H1 (cell line): Measurements from ENCODE around the gene CALCR. TPM values are rescaled to one million over a fixed set of nuclear protein-coding genes. Genes with fewer than 3 reads are reported as not detected.

Experiments used
- CTCF ChIA-PET: fragments of 300-600 bp; sonication (Branson Sonifier 250); formaldehyde crosslinking; loops from one replicate; lab custom pipeline; 2021; ENCODE audit not compliant: partially characterized antibody; lab: Charles Lee
- POLR2A ChIA-PET: fragments of 300-600 bp; sonication (Branson Sonifier 250); formaldehyde crosslinking; loops from one replicate; lab custom pipeline; 2021; ENCODE audit warnings: inconsistent platforms; ENCODE audit not compliant: partially characterized antibody; lab: Charles Lee
- DNase-seq, 2 experiments: peaks; one replicate each; pipeline versions ENCODE4 v3.0.0 to v3.0.0-alpha.2; 2010 to 2022; ENCODE audit warnings: low spot score in 2 of 2, low read depth in 1 of 2, mixed read lengths in 1 of 2
- FAIRE-seq: peaks from 2 replicates; lab custom pipeline; 2011; peaks lifted over from hg19 to GRCh38; lab: Jason Lieb, UNC
- H2AFZ ChIP-seq: 2 replicates; pipeline ENCODE4 v1.8.1; 2012; ENCODE audit warnings: low read length, inconsistent platforms
- H2AK5ac ChIP-seq: 2 replicates; pipeline ENCODE4 v1.6.1; 2013; ENCODE audit warnings: low read depth, low read length
- H2BK120ac ChIP-seq: replicated peaks from 2 replicates; pipeline ENCODE3; 2013; ENCODE audit warnings: low read depth, low read length, inconsistent platforms
- H2BK12ac ChIP-seq: 2 replicates; pipeline ENCODE4 v1.6.1; 2013; ENCODE audit warnings: low read depth, low read length
- H2BK15ac ChIP-seq: 2 replicates; pipeline ENCODE4 v1.6.1; 2013; ENCODE audit warnings: low read length
- H2BK20ac ChIP-seq: 2 replicates; pipeline ENCODE4 v1.6.1; 2013; ENCODE audit warnings: low read length
- H2BK5ac ChIP-seq: 2 replicates; pipeline ENCODE4 v1.6.1; 2013; ENCODE audit warnings: low read depth, low read length
- H3K14ac ChIP-seq: 2 replicates; pipeline ENCODE4 v1.6.1; 2013; ENCODE audit warnings: inconsistent platforms; ENCODE audit not compliant: insufficient read length
- H3K18ac ChIP-seq: 2 replicates; pipeline ENCODE4 v1.6.1; 2013; ENCODE audit warnings: low read length; ENCODE audit errors: extremely low read depth
- H3K23ac ChIP-seq: 2 replicates; pipeline ENCODE4 v1.6.1; 2013; ENCODE audit warnings: inconsistent platforms; ENCODE audit not compliant: insufficient read length
- H3K23me2 ChIP-seq: 2 replicates; pipeline ENCODE4 v1.6.1; 2013; ENCODE audit warnings: low read depth, low read length
- H3K27ac ChIP-seq: 2 replicates; pipeline ENCODE4 v1.6.1; 2011; ENCODE audit warnings: low read depth, low read length, inconsistent platforms
- H3K27me3 ChIP-seq, 4 experiments: replicated peaks in 1 of 4; 1 replicate in 1 of 4; 2 replicates in 3 of 4; pipeline versions ENCODE4 v1.6.1 to v1.8.1; 2011 to 2013; ENCODE audit warnings: low read length in 3 of 4, mild to moderate bottlenecking in 3 of 4, inconsistent platforms in 2 of 4, mixed read lengths in 2 of 4, moderate library complexity in 1 of 4; ENCODE audit not compliant: control insufficient read depth in 3 of 4, insufficient read depth in 3 of 4; ENCODE audit errors: extremely low read depth in 1 of 4
- H3K36me3 ChIP-seq, 4 experiments: 2 replicates each; pipeline versions ENCODE4 v1.6.1 to v1.8.1; 2011 to 2013; ENCODE audit warnings: mild to moderate bottlenecking in 4 of 4, low read length in 3 of 4, moderate library complexity in 2 of 4, control low read depth in 1 of 4, inconsistent platforms in 1 of 4; ENCODE audit not compliant: insufficient read depth in 4 of 4, control insufficient read depth in 2 of 4
- H3K4ac ChIP-seq: replicated peaks from 2 replicates; pipeline ENCODE3; 2013; ENCODE audit warnings: low read length, low read depth, mixed read lengths, inconsistent platforms; ENCODE audit not compliant: insufficient read length
- H3K4me1 ChIP-seq, 4 experiments: replicated peaks in 1 of 4; 1 replicate in 1 of 4; 2 replicates in 3 of 4; pipeline versions ENCODE4 v1.6.1 to v1.8.1; 2011 to 2013; ENCODE audit warnings: low read length in 3 of 4, inconsistent platforms in 2 of 4, mixed read lengths in 1 of 4; ENCODE audit not compliant: insufficient read depth in 4 of 4, control insufficient read depth in 3 of 4
- H3K4me2 ChIP-seq, 2 experiments: 2 replicates each; pipeline versions ENCODE4 v1.6.1 to v1.8.1; 2011 to 2013; ENCODE audit warnings: low read depth in 2 of 2, low read length in 2 of 2, control low read depth in 1 of 2, inconsistent platforms in 1 of 2, mild to moderate bottlenecking in 1 of 2; ENCODE audit not compliant: insufficient read depth in 1 of 2
- H3K4me3 ChIP-seq, 4 experiments: fragments of 200-600, 300-600 bp in 1 of 4; sonication (generic), shearing (Covaris generic), sonication (Bioruptor Twin) in 1 of 4; 2 replicates each; pipeline versions ENCODE4 v1.5.1 to v1.8.1; 2011 to 2016; ENCODE audit warnings: low read length in 4 of 4, low read depth in 3 of 4, control low read depth in 2 of 4, inconsistent platforms in 2 of 4, mild to moderate bottlenecking in 2 of 4, mixed read lengths in 1 of 4, moderate library complexity in 1 of 4; ENCODE audit not compliant: insufficient read depth in 2 of 4; ENCODE audit errors: extremely low read depth in 1 of 4
- H3K56ac ChIP-seq: replicated peaks from 2 replicates; pipeline ENCODE3; 2013; ENCODE audit warnings: low read depth, mild to moderate bottlenecking, mixed read lengths, low read length, inconsistent platforms; ENCODE audit not compliant: insufficient read length
- H3K79me1 ChIP-seq: 2 replicates; pipeline ENCODE4 v1.6.1; 2013; ENCODE audit warnings: low read depth, low read length, control low read depth
- H3K79me2 ChIP-seq, 2 experiments: 2 replicates each; pipeline versions ENCODE4 v1.6.1 to v1.8.1; 2012 to 2013; ENCODE audit warnings: low read length in 2 of 2, mild to moderate bottlenecking in 2 of 2, inconsistent platforms in 1 of 2; ENCODE audit not compliant: insufficient read depth in 2 of 2, control insufficient read depth in 1 of 2
- H3K9ac ChIP-seq, 4 experiments: replicated peaks in 1 of 4; 1 replicate in 1 of 4; 2 replicates in 3 of 4; pipeline versions ENCODE4 v1.6.1 to v1.8.1; 2011 to 2013; ENCODE audit warnings: low read depth in 3 of 4, low read length in 3 of 4, control low read depth in 2 of 4, mild to moderate bottlenecking in 2 of 4, moderate library complexity in 2 of 4, inconsistent platforms in 1 of 4; ENCODE audit errors: extremely low read depth in 1 of 4
- H3K9me3 ChIP-seq, 2 experiments: 2 replicates each; pipeline versions ENCODE4 v1.6.1 to v1.8.1; 2012 to 2013; ENCODE audit warnings: mild to moderate bottlenecking in 2 of 2, moderate library complexity in 2 of 2, control low read depth in 1 of 2, inconsistent platforms in 1 of 2, low read depth in 1 of 2, low read length in 1 of 2, mixed read lengths in 1 of 2; ENCODE audit not compliant: insufficient read depth in 2 of 2
- H4K20me1 ChIP-seq, 2 experiments: replicated peaks in 1 of 2; 2 replicates each; pipeline versions ENCODE3 to v1.8.1; 2011 to 2013; ENCODE audit warnings: inconsistent platforms in 2 of 2, low read length in 2 of 2, mild to moderate bottlenecking in 1 of 2; ENCODE audit not compliant: insufficient read depth in 2 of 2, control insufficient read depth in 1 of 2
- H4K5ac ChIP-seq: 2 replicates; pipeline ENCODE4 v1.6.1; 2013; ENCODE audit warnings: low read length, low read depth, mixed read lengths, inconsistent platforms; ENCODE audit not compliant: insufficient read length
- H4K8ac ChIP-seq: 2 replicates; pipeline ENCODE4 v1.8.0; 2013; ENCODE audit warnings: mild to moderate bottlenecking, moderate library complexity, low read length, inconsistent platforms; ENCODE audit not compliant: insufficient read depth; ENCODE audit errors: extremely low read depth
- H4K91ac ChIP-seq: replicated peaks from 2 replicates; pipeline ENCODE3; 2013; ENCODE audit warnings: low read length, mixed read lengths, inconsistent platforms; ENCODE audit not compliant: insufficient read length
- ASH2L ChIP-seq: fragments of 200-600, 300-600 bp; sonication (generic); IDR thresholded peaks from one replicate; pipeline ENCODE4 v1.7.1; 2017; ENCODE audit warnings: low read length
- CTBP2 ChIP-seq: IDR thresholded peaks from 2 replicates; pipeline ENCODE4 v1.7.0; 2011; ENCODE audit warnings: borderline replicate concordance, mild to moderate bottlenecking, moderate library complexity, mixed read lengths, low read length; ENCODE audit not compliant: insufficient read depth, insufficient read length
- GTF2F1 ChIP-seq: IDR thresholded peaks from 2 replicates; pipeline ENCODE4 v1.6.1; 2012; ENCODE audit warnings: low read depth, low read length, improper control_type of control experiment, borderline replicate concordance
- HDAC2 ChIP-seq, 2 experiments: fragments of 300-600 bp in 1 of 2; sonication (generic) in 1 of 2; IDR thresholded peaks; 2 replicates each; pipeline ENCODE4 v1.6.1; 2011 to 2012; ENCODE audit warnings: low read depth in 2 of 2, low read length in 2 of 2, mild to moderate bottlenecking in 2 of 2, moderate library complexity in 2 of 2, borderline replicate concordance in 1 of 2, inconsistent platforms in 1 of 2
- HDAC6 ChIP-seq: IDR thresholded peaks from one replicate; pipeline ENCODE4 v1.7.1; 2012; ENCODE audit warnings: low read depth, mild to moderate bottlenecking, inconsistent platforms, low read length, moderate library complexity
- KDM5A ChIP-seq: fragments of 200-600 bp; IDR thresholded peaks from 2 replicates; pipeline ENCODE4 v1.7.1; 2012; ENCODE audit warnings: mild to moderate bottlenecking, low read length, inconsistent platforms, mixed read lengths
- PHF8 ChIP-seq: fragments of 200-600 bp; sonication (generic); conservative IDR thresholded peaks from 2 replicates; pipeline ENCODE4 v1.7.1; 2012; ENCODE audit warnings: low read depth, mild to moderate bottlenecking, inconsistent platforms, low read length, moderate library complexity
- POU5F1 ChIP-seq: IDR thresholded peaks from 2 replicates; pipeline ENCODE4 v1.6.1; 2011; ENCODE audit warnings: low read depth, mild to moderate bottlenecking, low read length, moderate library complexity
- RFX5 ChIP-seq: IDR thresholded peaks from 2 replicates; pipeline ENCODE4 v1.6.1; 2011; ENCODE audit warnings: low read depth, low read length, improper control_type of control experiment, borderline replicate concordance
- RNF2 ChIP-seq: fragments of 200-900, 300-1000 bp; sonication (generic); IDR thresholded peaks from 2 replicates; pipeline ENCODE4 v1.7.1; 2016; ENCODE audit warnings: borderline replicate concordance, low read depth, mild to moderate bottlenecking, antibody characterized with exemption, low read length; ENCODE audit not compliant: poor library complexity, severe bottlenecking; ENCODE audit errors: missing control alignments
- SIN3A ChIP-seq, 2 experiments: IDR thresholded peaks in 1 of 2; conservative IDR thresholded peaks in 1 of 2; 2 replicates each; pipeline ENCODE4 v1.6.1; 2011 to 2012; ENCODE audit warnings: low read length in 2 of 2, improper control_type of control experiment in 1 of 2, low read depth in 1 of 2, mild to moderate bottlenecking in 1 of 2
- SP4 ChIP-seq: IDR thresholded peaks from 2 replicates; pipeline ENCODE4 v1.6.1; 2012; ENCODE audit warnings: low read length, inconsistent platforms
- TEAD4 ChIP-seq: IDR thresholded peaks from 2 replicates; pipeline ENCODE4 v1.6.1; 2012; ENCODE audit warnings: low read depth, low read length, inconsistent platforms, mixed read lengths
- WGBS, 2 experiments: shearing (Covaris generic) in 1 of 2; methylation state at CpG; one replicate each; pipeline versions ENCODE4 v1.1.6 to v1.1.7; 2013 to 2015; ENCODE audit warnings: low lambda C conversion rate in 2 of 2, mixed read lengths in 2 of 2, inconsistent platforms in 1 of 2, low coverage in 1 of 2, missing lambda C conversion rate in 1 of 2; ENCODE audit not compliant: insufficient replicate concordance in 2 of 2, insufficient coverage in 1 of 2, insufficient read length in 1 of 2; ENCODE audit errors: extremely low coverage in 1 of 2, missing lambda C conversion rate in 1 of 2; 5-methylcytosine and 5-hydroxymethylcytosine counted together
- polyA plus RNA-seq, 7 experiments: library from polyadenylated mRNA; depleted of rRNA in 3 of 7; stranded (reverse) in 5 of 7; unstranded in 2 of 7; fragments of >200 nt in 5 of 7; fragments of 200-250 nt in 2 of 7; gene quantifications; 1 replicate in 5 of 7; 2 replicates in 1 of 7; 4 replicates in 1 of 7; pipeline versions ENCODE4 v1.2.1 to v1.2.3, GENCODE V29; 2011 to 2013; ENCODE audit warnings: missing spikeins in 2 of 7, mixed read lengths in 2 of 7
- total RNA-seq: library from RNA; stranded (reverse); fragmentation: NEBNext Ultra II Directional; extraction: Animal tissue kit (Norgen Biotek cat#: 25700); gene quantifications from 2 replicates; pipeline ENCODE4 v1.2.1, GENCODE V29; 2021

Gene CALCR
- total and polyA plus RNA-seq, 2 of the 8 experiments (the other 6 are each of a cell fraction or from before 2014, with no cell fraction given) = 1.0 to 3.6 TPM

- POLR2A ChIA-PET = no interaction called here
- Histone ChIP-seq H4K91ac (no peak overlapping the region), H2BK120ac (no peak overlapping the region), H3K4me1 (peaks cover 0 to 5% (median 0%) of the 10 kb centered on the region in 4 experiments; a peak in 1 of 7 replicates), H4K5ac (no peak overlapping the region), H3K4me3 (no peak overlapping the region), H3K4ac (no peak overlapping the region), H3K56ac (no peak overlapping the region), H4K8ac (no peak overlapping the region), H2BK5ac (no peak overlapping the region), H3K9ac (no peak overlapping the region), H3K27ac (no peak overlapping the region), H3K79me2 (no peaks in the 10 kb centered on the region), H3K4me2 (no peak overlapping the region), H3K9me3 (peaks cover 3 to 6% of the 10 kb centered on the region in 2 experiments; a peak in 1 of 4 replicates), H3K23ac (no peak overlapping the region), H4K20me1 (no peaks in the 10 kb centered on the region), H3K79me1 (no peaks in the 10 kb centered on the region), H3K36me3 (no peaks in the 10 kb centered on the region), H3K14ac (no peak overlapping the region), H3K23me2 (no peaks in the 10 kb centered on the region), H2BK20ac (no peak overlapping the region), H2BK12ac (0 out of 2 replicates have a peak overlapping the region, but pooled peaks have one; percentile 0), H2BK15ac (no peak overlapping the region), H2AK5ac (no peak overlapping the region), H3K18ac (no peak overlapping the region), H2AFZ (no peak overlapping the region), H3K27me3 (no peaks in the 10 kb centered on the region; a peak in 1 of 7 replicates)
- WGBS, 2 experiments = 98% methylated on average over 5 of the region's 5 CpGs; no CpG with 5 or more reads in 1 of the 2 experiments
- CTCF ChIA-PET = no interaction called here
- no peak for FAIRE-seq
- DNase-seq = no peak
- TF ChIP-seq CTBP2 (no peak), SP4 (no peak), SIN3A (conservative IDR thresholded peaks at IDR 0.05 in 1 of 2, IDR thresholded peaks at IDR 0.05 in 1 of 2; ENCODE audit: low read depth in 1 of 2, low read length in 2 of 2) (no peak), PHF8 (no peak), RFX5 (no peak), RNF2 (no peak), KDM5A (no peak), HDAC6 (no peak), ASH2L (no peak), HDAC2 (IDR thresholded peaks at IDR 0.05; ENCODE audit: borderline replicate concordance in 1 of 2, low read depth in 2 of 2, low read length in 2 of 2) (no peak), GTF2F1 (no peak), POU5F1 (no peak), TEAD4 (no peak)
Measured at GRCh38 chr7:93402944-93403343, 171.6 kb downstream of the CALCR start.
